ENCODE measurements around the gene MCC.

MCC gene

DNA sequence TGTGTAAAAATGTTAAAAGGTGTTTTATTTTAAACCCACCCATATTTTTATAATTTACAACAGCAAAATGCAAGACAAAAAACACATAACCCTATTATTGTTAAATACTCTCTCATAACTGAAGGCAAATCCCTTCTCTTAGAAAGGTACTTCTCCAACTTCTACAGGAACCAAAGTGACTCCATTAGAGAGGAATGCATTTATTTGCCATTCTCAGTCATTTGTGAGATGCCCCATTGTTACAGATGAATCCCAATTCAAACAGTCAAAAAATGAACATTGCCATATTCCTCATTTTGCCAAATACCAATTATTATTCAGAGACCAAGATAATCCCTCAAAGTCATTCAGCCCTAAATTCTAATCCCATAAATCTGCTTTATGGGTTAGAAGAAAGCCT, 229.2 kb downstream of the MCC start:
- no peaks in the 10 kb centered on the region for H3K9me3 ChIP-seq (ENCODE audit: control insufficient read depth, low read length)
- peaks cover 2% of the 10 kb centered on the region for H3K36me3 ChIP-seq (ENCODE audit: control insufficient read depth, insufficient read depth, low read length)
- H3K27me3 ChIP-seq (ENCODE audit: control insufficient read depth, insufficient read depth, low read length, poor library complexity, severe bottlenecking) = no peaks in the 10 kb centered on the region
- H3K27ac ChIP-seq (ENCODE audit: insufficient read depth, low read depth, low read length, poor library complexity, severe bottlenecking) = no peak overlapping the region
- H3K4me1 ChIP-seq (ENCODE audit: control insufficient read depth, insufficient read depth, low read length) = no peaks in the 10 kb centered on the region
- H3K4me3 ChIP-seq (ENCODE audit: insufficient read depth, low read depth, low read length) = no peak overlapping the region

DNA sequence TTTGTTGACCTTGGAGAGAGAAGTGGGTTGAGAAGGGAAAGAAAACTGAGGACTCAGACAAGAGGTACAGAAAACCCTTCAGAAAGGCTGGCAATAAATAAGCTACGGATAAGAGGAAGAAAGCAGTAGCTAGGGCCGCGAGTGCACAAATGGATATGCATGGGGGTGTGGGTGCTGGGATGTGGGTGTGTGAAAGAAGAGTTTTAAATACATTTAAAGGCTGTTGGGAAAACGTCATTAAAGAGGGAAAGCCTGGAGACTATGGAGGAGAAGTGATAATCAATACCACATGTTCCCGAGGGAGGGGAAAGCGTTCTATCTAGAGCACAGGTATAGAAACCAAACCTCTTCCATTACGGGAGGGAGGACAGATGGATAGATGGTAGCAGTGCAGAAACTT, 230.7 kb downstream of the MCC start:
- peaks cover 2% of the 10 kb centered on the region for H3K36me3 ChIP-seq (ENCODE audit: control insufficient read depth, insufficient read depth, low read length)
- H3K27ac ChIP-seq (ENCODE audit: insufficient read depth, low read depth, low read length, poor library complexity, severe bottlenecking) = no peak overlapping the region
- H3K4me3 ChIP-seq (ENCODE audit: insufficient read depth, low read depth, low read length) = no peak overlapping the region
- 94 to 95% methylated on average over 7 of the region's 7 CpGs for WGBS, 2 experiments
- no peaks in the 10 kb centered on the region for H3K27me3 ChIP-seq (ENCODE audit: control insufficient read depth, insufficient read depth, low read length, poor library complexity, severe bottlenecking)
- no peaks in the 10 kb centered on the region for H3K4me1 ChIP-seq (ENCODE audit: control insufficient read depth, insufficient read depth, low read length)
- no peaks in the 10 kb centered on the region for H3K9me3 ChIP-seq (ENCODE audit: control insufficient read depth, low read length)

- H3K9me3 ChIP-seq (ENCODE audit: control insufficient read depth, low read length) = no peaks in the 10 kb centered on the region
- 95 to 96% methylated on average over 3 to 4 of the region's 4 CpGs for WGBS, 2 experiments
- H3K27ac ChIP-seq (ENCODE audit: insufficient read depth, low read depth, low read length, poor library complexity, severe bottlenecking) = no peak overlapping the region
- no peak overlapping the region for H3K4me3 ChIP-seq (ENCODE audit: insufficient read depth, low read depth, low read length)
- H3K27me3 ChIP-seq (ENCODE audit: control insufficient read depth, insufficient read depth, low read length, poor library complexity, severe bottlenecking) = no peaks in the 10 kb centered on the region
- peaks cover 2% of the 10 kb centered on the region for H3K36me3 ChIP-seq (ENCODE audit: control insufficient read depth, insufficient read depth, low read length)
- H3K4me1 ChIP-seq (ENCODE audit: control insufficient read depth, insufficient read depth, low read length) = no peaks in the 10 kb centered on the region
Measured at GRCh38 chr5:113256671-113257452, 231.4 kb downstream of the MCC start.

DNA sequence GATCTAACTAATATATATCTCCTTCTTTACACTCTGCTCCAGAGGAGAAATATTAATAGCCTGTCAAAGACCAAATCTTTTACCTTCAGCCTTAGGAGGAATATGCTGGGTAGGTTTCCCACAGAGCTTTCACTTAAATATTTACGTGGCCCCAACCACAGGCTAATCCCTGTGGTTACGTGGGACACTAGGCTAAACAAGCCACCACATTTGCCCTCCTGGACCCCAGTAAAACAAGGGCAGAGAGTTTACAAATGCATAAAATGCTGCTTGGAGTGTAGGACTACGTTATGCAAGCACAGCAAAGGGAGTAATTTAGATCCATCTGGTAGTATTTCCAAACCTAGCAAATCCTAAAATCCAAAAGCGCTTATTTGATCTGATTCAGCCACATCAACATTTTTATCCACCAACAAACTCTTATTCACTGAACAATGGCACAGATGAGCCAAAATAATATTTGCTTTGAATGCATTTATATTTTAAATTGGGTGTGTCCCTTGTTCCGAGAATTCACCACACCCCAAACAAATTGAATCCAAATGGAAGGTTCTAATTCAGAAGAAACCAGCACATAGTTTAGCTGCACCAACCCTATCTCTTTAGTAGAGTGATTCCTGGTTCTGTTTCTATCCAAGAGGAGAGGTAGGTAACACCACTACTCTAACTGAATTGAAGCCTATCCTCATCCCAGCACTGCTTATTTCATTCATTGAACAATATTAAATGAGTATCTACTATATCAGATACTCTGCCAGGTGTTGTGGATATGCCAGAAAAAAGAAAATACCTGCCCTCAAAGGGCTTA, 232.5 kb downstream of the MCC start:
- 93 to 96% methylated on average over 4 to 5 of the region's 5 CpGs for WGBS, 2 experiments
- no peak overlapping the region for H3K4me3 ChIP-seq (ENCODE audit: insufficient read depth, low read depth, low read length)
- H3K36me3 ChIP-seq (ENCODE audit: control insufficient read depth, insufficient read depth, low read length) = peaks cover 2% of the 10 kb centered on the region
- no peaks in the 10 kb centered on the region for H3K27me3 ChIP-seq (ENCODE audit: control insufficient read depth, insufficient read depth, low read length, poor library complexity, severe bottlenecking)
- H3K9me3 ChIP-seq (ENCODE audit: control insufficient read depth, low read length) = no peaks in the 10 kb centered on the region
- H3K4me1 ChIP-seq (ENCODE audit: control insufficient read depth, insufficient read depth, low read length) = no peaks in the 10 kb centered on the region
- H3K27ac ChIP-seq (ENCODE audit: insufficient read depth, low read depth, low read length, poor library complexity, severe bottlenecking) = no peak overlapping the region

GRCh38 chr5:113255105-113255504, 233.1 kb downstream of the MCC start:
- 90% methylated on average over 3 to 4 of the region's 4 CpGs for WGBS, 2 experiments
- Histone ChIP-seq H3K36me3 (ENCODE audit: control insufficient read depth, insufficient read depth, low read length) (peaks cover 2% of the 10 kb centered on the region), H3K27ac (ENCODE audit: insufficient read depth, low read depth, low read length, poor library complexity, severe bottlenecking) (no peak overlapping the region), H3K4me1 (ENCODE audit: control insufficient read depth, insufficient read depth, low read length) (no peaks in the 10 kb centered on the region), H3K4me3 (ENCODE audit: insufficient read depth, low read depth, low read length) (no peak overlapping the region), H3K9me3 (ENCODE audit: control insufficient read depth, low read length) (no peaks in the 10 kb centered on the region), H3K27me3 (ENCODE audit: control insufficient read depth, insufficient read depth, low read length, poor library complexity, severe bottlenecking) (no peaks in the 10 kb centered on the region)

- no peaks in the 10 kb centered on the region for H3K4me1 ChIP-seq (ENCODE audit: control insufficient read depth, insufficient read depth, low read length)
- no peaks in the 10 kb centered on the region for H3K9me3 ChIP-seq (ENCODE audit: control insufficient read depth, low read length)
- 92% methylated on average over 3 of the region's 3 CpGs for WGBS, 2 experiments
- no peak overlapping the region for H3K27ac ChIP-seq (ENCODE audit: insufficient read depth, low read depth, low read length, poor library complexity, severe bottlenecking)
- no peak overlapping the region for H3K4me3 ChIP-seq (ENCODE audit: insufficient read depth, low read depth, low read length)
- no peaks in the 10 kb centered on the region for H3K27me3 ChIP-seq (ENCODE audit: control insufficient read depth, insufficient read depth, low read length, poor library complexity, severe bottlenecking)
- H3K36me3 ChIP-seq (ENCODE audit: control insufficient read depth, insufficient read depth, low read length) = no peaks in the 10 kb centered on the region
Measured at GRCh38 chr5:113253037-113253436, 235.2 kb downstream of the MCC start.

DNA sequence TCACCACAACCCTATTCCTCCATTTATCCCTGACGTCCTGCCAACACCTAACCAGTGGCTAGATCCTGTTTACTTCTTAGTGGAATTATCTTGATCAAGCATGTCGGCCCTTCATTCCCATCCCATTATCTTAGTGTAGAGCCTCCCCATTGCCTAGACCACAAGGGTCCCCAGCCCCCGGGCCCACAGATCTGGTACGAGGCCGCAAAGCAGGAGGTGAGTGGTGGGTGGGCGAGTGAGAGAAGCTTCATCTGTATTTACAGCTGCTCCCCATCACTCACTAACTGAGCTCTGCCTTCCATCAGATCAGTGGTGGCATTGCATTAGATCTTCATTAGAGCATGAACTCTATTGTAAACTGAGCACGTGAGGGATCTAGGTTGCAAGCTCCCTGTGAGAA, 236.2 kb downstream of the MCC start:
- Histone ChIP-seq H3K9me3 (ENCODE audit: control insufficient read depth, low read length) (no peaks in the 10 kb centered on the region), H3K4me3 (ENCODE audit: insufficient read depth, low read depth, low read length) (no peak overlapping the region), H3K4me1 (ENCODE audit: control insufficient read depth, insufficient read depth, low read length) (peaks cover under 1% of the 10 kb centered on the region), H3K27ac (ENCODE audit: insufficient read depth, low read depth, low read length, poor library complexity, severe bottlenecking) (no peak overlapping the region), H3K36me3 (ENCODE audit: control insufficient read depth, insufficient read depth, low read length) (no peaks in the 10 kb centered on the region), H3K27me3 (ENCODE audit: control insufficient read depth, insufficient read depth, low read length, poor library complexity, severe bottlenecking) (no peaks in the 10 kb centered on the region)
- 87 to 94% methylated on average over 6 to 7 of the region's 7 CpGs for WGBS, 2 experiments

DNA sequence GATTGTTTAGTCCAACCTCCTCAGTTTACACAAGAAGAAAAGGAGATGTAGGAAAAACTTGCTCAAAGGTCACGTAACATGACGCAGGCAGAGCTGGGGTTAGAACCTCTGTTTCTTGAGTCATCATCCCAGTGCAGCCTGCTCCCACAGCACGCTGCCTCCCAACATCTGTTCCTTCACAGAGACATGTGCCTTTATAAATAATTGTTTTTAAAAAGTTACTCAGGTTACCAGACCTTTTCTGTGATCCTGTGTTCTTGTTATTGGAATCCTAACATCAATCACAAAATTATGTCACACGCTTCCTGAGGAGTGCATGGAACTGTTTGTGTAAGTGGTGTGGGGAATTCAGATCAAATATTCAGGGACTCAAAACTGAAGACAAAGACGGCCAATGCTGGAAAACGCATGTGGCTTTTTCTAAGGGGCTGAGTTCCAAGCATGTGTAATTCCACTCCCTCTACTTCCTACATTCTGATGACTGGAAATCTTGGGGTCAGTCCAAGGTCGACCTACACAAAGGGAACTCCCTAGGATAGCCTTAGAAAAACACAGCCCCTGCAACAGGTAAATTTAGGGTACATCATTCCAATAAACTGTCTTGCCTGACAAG, 237.8 kb downstream of the MCC start:
- H3K4me3 ChIP-seq (ENCODE audit: insufficient read depth, low read depth, low read length) = no peak overlapping the region
- WGBS, 2 experiments = 88% methylated on average over 7 of the region's 7 CpGs
- peaks cover 12% of the 10 kb centered on the region for H3K4me1 ChIP-seq (ENCODE audit: control insufficient read depth, insufficient read depth, low read length)
- H3K36me3 ChIP-seq (ENCODE audit: control insufficient read depth, insufficient read depth, low read length) = no peaks in the 10 kb centered on the region
- H3K9me3 ChIP-seq (ENCODE audit: control insufficient read depth, low read length) = no peaks in the 10 kb centered on the region
- H3K27ac ChIP-seq (ENCODE audit: insufficient read depth, low read depth, low read length, poor library complexity, severe bottlenecking) = no peak overlapping the region
- no peaks in the 10 kb centered on the region for H3K27me3 ChIP-seq (ENCODE audit: control insufficient read depth, insufficient read depth, low read length, poor library complexity, severe bottlenecking)

DNA sequence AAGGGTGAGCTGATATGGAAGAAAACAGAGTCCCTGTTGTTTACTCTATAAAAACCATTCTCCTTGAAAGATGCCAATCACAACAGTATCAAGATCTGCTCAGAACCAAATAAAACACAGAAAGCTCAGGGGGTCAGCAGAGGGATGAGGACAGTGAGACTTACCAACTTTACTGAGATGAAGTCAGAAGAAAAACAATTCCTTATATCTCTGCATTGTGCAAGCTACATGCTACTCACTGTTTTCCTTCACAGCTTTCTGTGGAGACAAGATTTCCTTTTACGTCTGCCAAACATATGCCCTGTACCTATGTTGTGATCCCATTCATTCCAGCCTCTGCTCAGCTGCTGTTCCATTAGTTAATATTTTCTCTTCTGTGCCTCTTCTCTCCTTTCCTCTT, 239.0 kb downstream of the MCC start:
- Histone ChIP-seq H3K36me3 (ENCODE audit: control insufficient read depth, insufficient read depth, low read length) (no peaks in the 10 kb centered on the region), H3K9me3 (ENCODE audit: control insufficient read depth, low read length) (no peaks in the 10 kb centered on the region), H3K4me3 (ENCODE audit: insufficient read depth, low read depth, low read length) (no peak overlapping the region), H3K4me1 (ENCODE audit: control insufficient read depth, insufficient read depth, low read length) (peaks cover 12% of the 10 kb centered on the region), H3K27ac (ENCODE audit: insufficient read depth, low read depth, low read length, poor library complexity, severe bottlenecking) (no peak overlapping the region), H3K27me3 (ENCODE audit: control insufficient read depth, insufficient read depth, low read length, poor library complexity, severe bottlenecking) (no peaks in the 10 kb centered on the region)
- WGBS, 2 experiments = 95 to 98% methylated on average over 1 of the region's 1 CpG

DNA sequence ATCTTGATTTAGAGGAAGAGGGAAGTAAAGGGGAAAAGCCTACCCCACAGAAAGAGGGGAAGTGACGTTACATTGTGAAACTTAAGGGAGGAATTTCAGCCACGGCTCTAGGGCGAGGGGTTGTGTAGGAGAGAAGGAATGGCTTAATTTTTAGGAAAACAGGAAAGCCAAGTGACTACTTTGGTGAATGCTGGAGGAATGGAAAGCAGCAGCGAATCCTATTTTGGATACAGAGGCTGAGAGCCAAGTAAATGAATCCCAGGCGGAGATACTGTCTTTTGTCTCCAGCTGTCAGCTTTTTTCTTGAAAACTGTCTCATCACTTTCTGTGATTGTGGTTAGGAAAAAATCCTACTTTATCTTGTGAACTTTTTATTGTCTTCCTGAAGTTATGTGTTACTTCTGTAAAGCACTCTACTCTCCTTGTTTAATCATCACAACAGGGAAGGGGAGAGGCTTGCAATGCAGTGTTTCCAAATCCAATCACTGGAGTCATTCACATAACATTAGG, 241.8 kb downstream of the MCC start:
- H3K9me3 ChIP-seq (ENCODE audit: control insufficient read depth, low read length) = no peaks in the 10 kb centered on the region
- H3K4me1 ChIP-seq (ENCODE audit: control insufficient read depth, insufficient read depth, low read length) = peaks cover 12% of the 10 kb centered on the region
- H3K4me3 ChIP-seq (ENCODE audit: insufficient read depth, low read depth, low read length) = no peak overlapping the region
- H3K27ac ChIP-seq (ENCODE audit: insufficient read depth, low read depth, low read length, poor library complexity, severe bottlenecking) = no peak overlapping the region
- H3K27me3 ChIP-seq (ENCODE audit: control insufficient read depth, insufficient read depth, low read length, poor library complexity, severe bottlenecking) = no peaks in the 10 kb centered on the region
- no peaks in the 10 kb centered on the region for H3K36me3 ChIP-seq (ENCODE audit: control insufficient read depth, insufficient read depth, low read length)
- 69 to 73% methylated on average over 5 of the region's 5 CpGs for WGBS, 2 experiments

Data from ectodermal cell (in vitro differentiated cells).